ENCODE results near the gene PAN2. TPM values are rescaled to one million over a fixed set of nuclear protein-coding genes. Genes with fewer than 3 reads are reported as not detected.
"Not testable (repeated sequence)": the region's sequence is repeated elsewhere in the genome, so short reads cannot be mapped to it uniquely, and the experiment has no call there.

Gene PAN2
- 17.3 and 29.0 TPM in 2 replicates for total RNA-seq (2014; rRNA removed)
- 5.8 TPM for polyA plus RNA-seq (2012)

DNA sequence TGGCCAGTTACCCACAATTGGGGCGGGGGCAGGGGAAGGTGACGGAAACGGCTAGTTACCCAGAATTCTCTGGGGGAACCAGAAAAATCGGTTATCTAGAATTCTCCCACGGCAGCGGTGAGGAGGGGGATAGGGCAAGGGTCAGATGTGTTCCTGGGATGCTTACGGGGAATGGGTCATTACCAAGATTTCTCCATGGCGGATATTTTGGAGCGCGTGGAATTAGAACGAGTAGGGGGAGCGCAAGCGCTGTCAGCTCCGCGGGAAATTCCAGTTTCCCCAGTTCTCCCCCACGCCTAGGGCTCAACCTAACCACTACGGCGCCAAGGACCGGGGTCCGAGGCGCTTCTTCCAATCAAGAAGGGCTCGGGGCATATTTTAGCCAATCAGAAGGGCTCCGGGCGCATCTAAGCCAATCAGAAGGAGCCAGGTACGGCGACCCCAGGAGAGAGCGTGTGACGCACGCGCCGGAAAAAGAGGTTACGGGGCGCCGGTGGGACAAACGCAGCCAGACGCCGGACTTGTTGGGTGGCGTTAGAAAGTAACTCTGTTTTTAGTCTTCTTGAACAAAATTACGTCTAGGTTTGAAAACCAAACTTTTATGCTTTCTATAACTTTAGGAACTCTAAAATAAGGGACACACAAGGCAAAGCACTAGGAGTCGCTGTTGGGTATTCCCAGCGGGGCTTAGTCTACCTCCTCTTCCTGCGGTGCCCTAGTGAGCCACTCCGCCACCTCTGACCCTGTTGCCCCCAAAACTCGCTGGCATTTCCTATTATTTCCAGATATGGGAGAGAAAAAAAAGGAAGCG lies at the start of gene PAN2:
Gene PAN2, minus strand, starts transcription at position 322 of the 811 bp plus-strand sequence. CDS start 906 bp downstream, outside the sequence.
- DNase-seq (ENCODE audit: low read depth), result peak; percentile 99

GRCh38 chr12:56382611-56383010 lies 48.8 kb upstream of the PAN2 start:
- DNase-seq (ENCODE audit: low read depth), result no peak

DNA sequence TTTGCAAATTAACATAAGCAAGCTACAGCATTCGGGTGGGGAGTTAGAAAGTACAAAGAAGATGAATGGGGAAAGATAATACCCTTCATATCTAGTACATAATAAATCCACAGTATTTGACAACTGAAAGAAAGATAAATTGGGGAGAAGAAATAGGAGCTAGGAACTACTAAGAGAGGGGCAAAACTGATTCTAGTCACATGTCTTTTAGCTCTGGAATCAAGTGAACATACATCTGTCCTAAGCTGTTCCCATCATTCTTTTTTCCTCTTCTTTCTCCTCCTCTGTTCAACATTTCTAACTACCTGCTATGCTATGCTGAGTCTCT lies 44.2 kb upstream of the PAN2 start:
- DNase-seq (ENCODE audit: low read depth), result no peak

GRCh38 chr12:56377310-56377988 lies 43.6 kb upstream of the PAN2 start:
- DNase-seq (ENCODE audit: low read depth), result peak; percentile 44

DNA sequence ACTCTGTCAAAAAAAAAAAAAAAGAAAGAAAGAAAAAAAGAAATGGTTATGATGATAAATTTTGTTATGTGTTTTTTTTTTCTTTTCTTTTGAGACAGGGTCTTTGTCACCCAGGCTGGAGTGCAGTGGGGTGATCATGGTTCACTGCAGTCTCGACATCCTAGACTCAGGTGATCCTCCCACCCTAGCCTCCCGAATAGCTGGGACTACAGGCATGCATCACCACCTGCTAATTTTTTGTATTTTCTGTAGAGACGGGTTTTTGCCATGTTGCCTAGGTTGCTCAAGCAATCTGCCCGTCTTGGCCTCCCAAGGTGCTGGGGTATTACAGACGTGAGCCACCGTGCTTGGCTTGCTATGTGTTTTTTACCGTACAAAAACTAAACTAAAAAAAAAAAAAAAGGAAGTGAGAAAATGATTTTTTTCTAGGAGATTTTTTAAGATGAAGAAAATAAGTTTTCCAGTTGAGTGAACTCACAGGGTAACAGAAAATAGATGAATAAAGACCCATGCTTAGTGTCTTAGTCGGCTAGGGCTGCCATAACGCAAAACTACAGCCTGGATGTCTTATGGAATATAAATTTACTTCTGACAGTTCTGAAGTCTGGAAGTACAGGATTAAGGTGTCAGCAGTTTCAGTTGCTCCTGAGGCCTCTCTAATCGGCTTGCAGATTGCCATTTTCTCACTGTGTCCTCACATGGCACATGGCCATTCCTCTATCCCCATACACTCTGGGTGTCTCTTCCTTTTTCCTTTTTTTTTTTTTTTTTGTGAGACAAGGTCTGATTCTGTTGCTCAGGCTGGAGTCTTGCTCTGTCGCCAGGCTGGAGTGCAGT lies 42.0 kb upstream of the PAN2 start:
- no peak for DNase-seq (ENCODE audit: low read depth)

DNA sequence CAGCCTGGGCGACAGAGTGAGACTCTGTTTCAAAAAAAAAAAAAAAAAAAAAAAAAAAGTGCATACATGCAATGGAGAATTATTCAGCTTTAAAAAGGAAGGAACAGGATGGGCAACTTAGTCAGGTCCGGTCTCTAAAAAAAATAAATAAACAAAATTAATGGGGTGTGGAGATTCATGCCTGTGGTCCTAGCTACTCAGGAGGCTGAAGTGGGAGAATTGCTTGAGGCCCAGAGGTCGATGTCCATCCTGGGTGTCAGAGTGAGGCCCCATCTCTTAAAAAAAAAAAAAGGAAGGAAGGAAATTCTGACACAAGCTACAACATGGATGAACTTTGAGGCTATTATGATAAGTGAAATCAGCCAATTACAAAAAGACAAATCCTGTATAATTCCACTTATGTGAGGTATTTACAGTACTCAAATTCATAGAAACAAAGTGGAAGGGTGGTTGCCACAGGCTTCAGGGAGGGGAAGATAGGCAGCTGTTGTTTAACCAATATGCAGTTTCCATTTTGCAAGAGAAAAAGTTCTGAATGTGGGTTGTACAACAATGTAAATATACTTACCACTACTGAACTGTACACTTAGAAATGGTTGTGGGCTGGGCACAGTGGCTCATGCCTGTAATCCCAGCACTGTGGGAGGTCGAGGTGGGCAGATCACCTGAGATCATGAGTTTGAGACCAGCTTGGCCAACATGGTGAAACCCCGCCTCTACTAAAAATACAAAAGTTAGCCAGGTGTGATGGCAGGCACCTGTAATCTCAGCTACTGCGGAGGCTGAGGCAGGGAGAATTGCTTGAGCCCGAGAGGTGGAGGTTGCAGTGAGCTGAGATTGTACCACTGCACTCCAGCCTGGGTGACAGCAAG lies 41.2 kb upstream of the PAN2 start:
- no peak for DNase-seq (ENCODE audit: low read depth)

GRCh38 chr12:56373515-56373914 lies 39.7 kb upstream of the PAN2 start:
- no peak for DNase-seq (ENCODE audit: low read depth)

DNA sequence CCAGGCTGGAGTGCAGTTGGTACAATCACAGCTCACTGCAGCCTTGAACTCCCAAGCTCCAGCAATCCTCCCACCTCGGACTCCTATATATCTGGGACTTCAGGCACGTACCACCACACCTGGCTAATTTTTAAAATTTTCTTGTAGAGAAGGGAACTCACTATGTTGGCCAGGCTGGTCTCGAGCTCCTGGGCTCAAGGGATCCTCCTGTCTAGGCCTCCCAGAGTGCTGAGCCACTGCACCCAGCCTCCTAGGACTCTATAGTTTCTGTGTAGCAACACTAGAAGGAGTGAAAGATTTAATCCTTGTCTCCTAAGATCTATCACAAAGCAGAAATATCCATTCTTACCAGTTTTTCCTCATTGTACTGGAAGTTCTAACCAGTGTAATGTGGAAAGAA lies 33.1 kb upstream of the PAN2 start:
- no peak for DNase-seq (ENCODE audit: low read depth)

- DNase-seq (ENCODE audit: low read depth), result no peak
Observed at GRCh38 chr12:56362130-56363059, 28.6 kb upstream of the PAN2 start, which contains the start of gene APOF. Gene APOF, minus strand, starts transcription at chr12:56362857. Its CDS starts 112 bp downstream, at chr12:56362745.

- DNase-seq (ENCODE audit: low read depth), result no peak
Observed at GRCh38 chr12:56361487-56362129, 27.8 kb upstream of the PAN2 start.

DNA sequence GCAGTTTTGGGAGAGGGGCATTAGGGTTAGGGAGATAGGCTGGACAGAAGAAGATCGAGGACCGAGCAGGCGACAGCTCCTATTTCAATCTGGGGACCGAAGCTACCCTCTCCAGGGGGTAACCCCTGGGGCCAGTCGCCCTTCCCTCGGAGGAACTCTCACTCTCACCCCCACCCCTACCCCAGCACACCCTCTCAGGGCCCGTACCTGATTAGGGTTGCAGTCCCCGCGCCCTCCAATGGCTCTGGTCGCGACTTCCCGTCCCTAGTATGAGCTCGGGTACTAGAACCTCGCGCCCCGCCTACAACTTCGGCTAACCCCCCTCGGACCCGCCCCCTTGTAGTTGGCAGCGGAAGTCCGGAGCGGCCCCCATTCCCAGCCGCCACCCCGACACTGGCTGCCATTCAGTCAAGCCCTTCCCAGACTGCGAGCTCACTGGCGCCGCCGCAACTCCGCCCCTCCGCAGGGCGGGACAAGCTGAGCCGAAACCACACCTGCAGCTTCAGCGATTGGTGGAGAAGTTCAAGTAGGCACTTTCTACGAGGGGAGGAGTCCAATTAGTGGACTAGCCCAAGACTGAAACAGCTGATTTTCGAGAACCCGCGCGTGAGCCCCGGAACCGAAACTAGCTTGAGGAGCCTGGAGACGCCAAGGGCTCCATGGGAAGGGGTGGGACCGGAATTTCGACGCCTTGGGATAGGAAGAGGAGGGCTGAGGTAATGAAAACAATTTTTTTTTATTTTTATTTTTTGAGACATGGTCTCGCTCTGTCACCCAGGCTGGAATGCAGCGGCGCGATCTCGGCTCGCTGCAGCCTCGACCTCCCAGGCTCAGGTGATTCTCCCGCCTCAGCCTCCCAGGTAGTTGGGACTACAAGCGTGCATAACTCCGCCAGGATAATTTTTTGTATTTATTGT lies 26.3 kb upstream of the PAN2 start, which contains the start of gene STAT2:
Gene STAT2, minus strand, starts transcription at position 257 of the 917 bp plus-strand sequence. CDS start 3,536 bp downstream, outside the sequence.
- peak; percentile 100 for DNase-seq (ENCODE audit: low read depth)

DNA sequence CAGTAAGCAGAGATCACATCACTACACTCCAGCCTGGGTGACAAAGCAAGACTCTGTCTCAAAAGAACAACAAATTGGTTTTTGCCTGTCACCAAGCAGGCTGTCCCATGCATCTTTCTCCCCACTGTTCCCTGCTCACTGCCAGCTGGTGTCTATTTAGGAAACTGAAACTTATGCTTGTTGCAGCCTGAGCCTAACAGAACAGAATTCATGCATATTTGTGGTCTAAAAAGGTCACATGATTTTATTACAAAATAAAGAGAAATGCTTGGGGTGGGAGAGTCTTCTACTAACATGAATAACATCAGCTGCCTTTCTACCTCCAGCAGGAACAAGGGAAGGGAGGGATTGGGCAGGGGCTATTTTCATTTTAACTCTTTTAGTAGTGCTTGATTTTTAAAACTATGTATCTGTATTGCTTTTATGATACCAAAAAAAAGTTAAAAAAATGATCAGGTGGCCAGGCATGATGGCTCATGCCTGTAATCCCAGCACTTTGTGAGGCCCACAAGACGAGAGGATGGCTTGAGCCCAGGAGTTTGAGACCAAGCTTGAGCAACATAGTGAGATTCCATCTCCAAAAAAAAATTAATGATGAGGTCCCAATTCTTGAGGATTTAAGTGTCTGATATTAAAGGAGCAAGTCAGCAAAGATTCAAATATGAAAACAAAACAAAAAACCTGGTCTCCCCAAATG lies 25.2 kb upstream of the PAN2 start:
- DNase-seq (ENCODE audit: low read depth), result peak; percentile 89

- DNase-seq (ENCODE audit: low read depth), result no peak
Observed at GRCh38 chr12:56351325-56351724, 17.5 kb upstream of the PAN2 start.

DNA sequence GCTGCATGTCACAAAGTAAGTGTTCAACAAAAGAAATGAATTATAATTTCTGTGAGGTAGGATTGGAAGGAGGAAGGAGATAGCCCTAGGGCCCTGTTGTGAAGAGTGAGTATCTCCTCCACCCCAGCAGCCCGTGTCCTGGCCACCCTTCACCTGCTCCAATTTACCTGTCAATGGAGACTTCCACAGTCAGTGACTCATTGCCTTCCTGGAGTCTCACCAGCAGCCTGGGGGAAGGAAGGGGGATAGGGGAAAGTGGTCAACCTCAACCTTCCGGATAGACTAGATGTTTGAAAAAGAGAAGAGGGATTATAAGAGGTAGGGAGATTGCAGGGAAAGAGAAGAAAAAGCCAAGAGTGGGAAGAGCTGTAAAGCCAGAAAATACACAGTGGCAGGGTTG lies 16.9 kb upstream of the PAN2 start:
- no peak for DNase-seq (ENCODE audit: low read depth)

GRCh38 chr12:56348776-56349175 lies 15.0 kb upstream of the PAN2 start:
- no peak for DNase-seq (ENCODE audit: low read depth)

DNA sequence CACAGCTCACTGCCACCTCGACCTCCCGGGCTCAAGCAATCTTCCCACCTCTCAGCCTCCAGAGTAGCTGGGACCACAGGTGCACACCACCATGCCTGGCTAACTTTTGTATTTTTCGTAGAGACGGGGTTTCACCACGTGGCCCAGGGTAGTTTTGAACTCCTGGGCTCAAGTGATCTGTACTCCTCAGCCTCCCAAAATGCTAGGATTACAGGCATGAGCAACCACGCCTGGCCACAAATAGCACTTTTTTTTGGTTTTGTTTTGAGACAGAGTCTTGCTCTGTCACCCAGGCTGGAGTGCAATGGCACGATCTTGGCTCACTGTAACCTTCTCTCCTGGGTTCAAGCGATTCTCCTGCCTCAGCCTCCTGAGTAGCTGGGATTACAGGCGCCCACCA lies 13.5 kb upstream of the PAN2 start:
- DNase-seq (ENCODE audit: low read depth), result not testable (repeated sequence)

- peak; percentile 31 for DNase-seq (ENCODE audit: low read depth)
Observed at GRCh38 chr12:56346675-56347074, 12.9 kb upstream of the PAN2 start.

DNA sequence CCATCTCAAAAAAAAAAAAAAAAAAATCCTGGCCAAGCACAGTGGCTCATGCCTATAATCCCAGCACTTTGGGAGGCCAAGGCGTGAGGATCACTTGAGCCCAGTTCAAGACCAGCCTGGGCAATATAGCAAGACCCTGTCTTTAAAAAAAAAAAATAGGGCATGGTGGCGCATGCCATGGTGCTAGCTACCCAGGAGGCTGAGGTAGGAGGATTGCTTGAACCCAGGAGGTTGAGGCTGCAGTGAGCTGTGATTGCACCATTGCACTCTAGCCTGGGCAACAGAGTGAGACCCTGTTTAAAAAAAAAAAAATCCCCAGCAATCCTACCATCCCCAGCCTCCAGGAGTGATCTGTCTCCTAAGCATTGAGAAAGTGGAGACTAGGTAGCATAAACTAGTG lies 8.5 kb upstream of the PAN2 start:
- DNase-seq (ENCODE audit: low read depth), result not testable (repeated sequence)

Measured in LHCN-M2 (cell line).